GM23338 (cell line): ENCODE measurements around the gene MAP2K6.

Experiments used
- CREB1 ChIP-seq: fragments of 250-450 bp; sonication (Bioruptor Pico); IDR thresholded peaks from 2 replicates; pipeline ENCODE4 v1.5.0; 2020; ENCODE audit warnings: low read depth, mild to moderate bottlenecking, moderate library complexity
- EZH2 ChIP-seq: fragments of 200-600 bp; sonication (generic); IDR thresholded peaks from one replicate; pipeline ENCODE4 v1.8.0; 2017; ENCODE audit warnings: antibody characterized with exemption, mild to moderate bottlenecking, low read depth; ENCODE audit not compliant: unreplicated experiment
- EZH2phosphoT487 ChIP-seq: fragments of 200-600 bp; sonication (generic); IDR thresholded peaks from one replicate; pipeline ENCODE4 v1.8.1; 2018; ENCODE audit warnings: antibody characterized with exemption; ENCODE audit not compliant: unreplicated experiment
- REST ChIP-seq: IDR thresholded peaks from one replicate; pipeline ENCODE4 v1.6.1; 2018; ENCODE audit warnings: antibody characterized with exemption; ENCODE audit not compliant: unreplicated experiment
- TF ChIP-seq, protein P1 (sequence below), 2 experiments: fragments of 200-600 bp in 1 of 2; sonication (generic) in 1 of 2; conservative IDR thresholded peaks; 2 replicates each; pipeline versions ENCODE4 v1.5.1 to v1.6.1; 2016 to 2017; ENCODE audit warnings: antibody characterized with exemption in 2 of 2, low read depth in 2 of 2, mild to moderate bottlenecking in 2 of 2, moderate library complexity in 1 of 2

- TF ChIP-seq EZH2 (no peak), CREB1 (no peak), REST (no peak), EZH2phosphoT487 (no peak)
- TF ChIP-seq, protein P1, sequence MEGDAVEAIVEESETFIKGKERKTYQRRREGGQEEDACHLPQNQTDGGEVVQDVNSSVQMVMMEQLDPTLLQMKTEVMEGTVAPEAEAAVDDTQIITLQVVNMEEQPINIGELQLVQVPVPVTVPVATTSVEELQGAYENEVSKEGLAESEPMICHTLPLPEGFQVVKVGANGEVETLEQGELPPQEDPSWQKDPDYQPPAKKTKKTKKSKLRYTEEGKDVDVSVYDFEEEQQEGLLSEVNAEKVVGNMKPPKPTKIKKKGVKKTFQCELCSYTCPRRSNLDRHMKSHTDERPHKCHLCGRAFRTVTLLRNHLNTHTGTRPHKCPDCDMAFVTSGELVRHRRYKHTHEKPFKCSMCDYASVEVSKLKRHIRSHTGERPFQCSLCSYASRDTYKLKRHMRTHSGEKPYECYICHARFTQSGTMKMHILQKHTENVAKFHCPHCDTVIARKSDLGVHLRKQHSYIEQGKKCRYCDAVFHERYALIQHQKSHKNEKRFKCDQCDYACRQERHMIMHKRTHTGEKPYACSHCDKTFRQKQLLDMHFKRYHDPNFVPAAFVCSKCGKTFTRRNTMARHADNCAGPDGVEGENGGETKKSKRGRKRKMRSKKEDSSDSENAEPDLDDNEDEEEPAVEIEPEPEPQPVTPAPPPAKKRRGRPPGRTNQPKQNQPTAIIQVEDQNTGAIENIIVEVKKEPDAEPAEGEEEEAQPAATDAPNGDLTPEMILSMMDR (conservative IDR thresholded peaks at IDR 0.05; ENCODE audit: low read depth in 2 of 2), result no peak
These were observed 25.6 kb upstream of the MAP2K6 start for GRCh38 chr17:69388822-69389442.
